ENCODE measurements around the gene CTDSP1. TPM values are rescaled to one million over a fixed set of nuclear protein-coding genes. Genes with fewer than 3 reads are reported as not detected.

The CTDSP1 gene, protein sequence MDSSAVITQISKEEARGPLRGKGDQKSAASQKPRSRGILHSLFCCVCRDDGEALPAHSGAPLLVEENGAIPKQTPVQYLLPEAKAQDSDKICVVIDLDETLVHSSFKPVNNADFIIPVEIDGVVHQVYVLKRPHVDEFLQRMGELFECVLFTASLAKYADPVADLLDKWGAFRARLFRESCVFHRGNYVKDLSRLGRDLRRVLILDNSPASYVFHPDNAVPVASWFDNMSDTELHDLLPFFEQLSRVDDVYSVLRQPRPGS
- total RNA-seq (10 to 100 TPM; 60.7 to 87.3 TPM), polyA plus RNA-seq (ENCODE audit: insufficient read depth, low read depth, low replicate concordance) (65.2 TPM)
- long read RNA-seq, donor 1, transcript CTDSP1-201 (7 exons, 2,638 nt) = major isoform, 12 of 35 reads
- long read RNA-seq, donor 1, partial matches to known transcripts = 23 of 35 reads
- long read RNA-seq, donor 1, other reads (novel, unspliced or antisense) = 0 of 35 reads
- long read RNA-seq, donor 2, partial matches to known transcripts = 28 of 41 reads
- long read RNA-seq, donor 2, other reads (novel, unspliced or antisense) = 9 of 41 reads

DNA sequence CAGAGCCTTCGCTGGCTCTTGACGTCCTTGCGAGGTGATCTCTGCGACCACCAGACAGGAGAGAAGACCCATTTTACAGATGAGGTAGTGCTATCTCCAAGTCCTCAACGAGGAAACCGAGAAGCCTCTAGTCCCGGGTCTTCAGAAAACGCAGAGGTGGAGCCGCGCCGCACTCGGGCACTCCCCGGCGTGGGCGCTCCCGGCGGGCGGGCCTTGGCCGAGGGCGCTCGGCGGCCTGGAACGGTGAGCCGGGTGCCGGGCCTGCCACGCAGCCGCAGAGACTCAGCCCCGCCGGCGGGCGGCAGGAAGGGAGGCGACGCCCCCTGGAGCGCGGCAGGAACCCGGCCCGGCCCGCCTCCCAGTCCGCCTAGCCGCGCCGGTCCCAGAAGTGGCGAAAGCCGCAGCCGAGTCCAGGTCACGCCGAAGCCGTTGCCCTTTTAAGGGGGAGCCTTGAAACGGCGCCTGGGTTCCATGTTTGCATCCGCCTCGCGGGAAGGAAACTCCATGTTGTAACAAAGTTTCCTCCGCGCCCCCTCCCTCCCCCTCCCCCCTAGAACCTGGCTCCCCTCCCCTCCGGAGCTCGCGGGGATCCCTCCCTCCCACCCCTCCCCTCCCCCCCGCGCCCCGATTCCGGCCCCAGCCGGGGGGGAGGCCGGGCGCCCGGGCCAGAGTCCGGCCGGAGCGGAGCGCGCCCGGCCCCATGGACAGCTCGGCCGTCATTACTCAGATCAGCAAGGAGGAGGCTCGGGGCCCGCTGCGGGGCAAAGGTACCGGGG lies at the start of gene CTDSP1:
Gene CTDSP1 (plus strand): TSS at position 478 of the 776 bp plus-strand sequence. CDS start 223 bp downstream, at position 701.
- H3K27ac ChIP-seq = peak within 1 kb of the TSS; percentile 98 to 99
- intact Hi-C loops (cut with DNase I; ENCODE audit: low total_unique reads) = loop anchor here (5.0 to 10.0 kb wide), 2 partner anchors 107 to 155 kb away; partner anchors contain the start of gene TMBIM1
- H3K9me3 ChIP-seq = no peaks in the 10 kb centered on the region
- H3K4me1 ChIP-seq = peaks cover 33% of the 10 kb centered on the region
- DNase-seq = peak; percentile 98
- no peak for TF ChIP-seq POLR2A (IDR thresholded peaks at IDR 0.05)
- TF ChIP-seq, protein P1, sequence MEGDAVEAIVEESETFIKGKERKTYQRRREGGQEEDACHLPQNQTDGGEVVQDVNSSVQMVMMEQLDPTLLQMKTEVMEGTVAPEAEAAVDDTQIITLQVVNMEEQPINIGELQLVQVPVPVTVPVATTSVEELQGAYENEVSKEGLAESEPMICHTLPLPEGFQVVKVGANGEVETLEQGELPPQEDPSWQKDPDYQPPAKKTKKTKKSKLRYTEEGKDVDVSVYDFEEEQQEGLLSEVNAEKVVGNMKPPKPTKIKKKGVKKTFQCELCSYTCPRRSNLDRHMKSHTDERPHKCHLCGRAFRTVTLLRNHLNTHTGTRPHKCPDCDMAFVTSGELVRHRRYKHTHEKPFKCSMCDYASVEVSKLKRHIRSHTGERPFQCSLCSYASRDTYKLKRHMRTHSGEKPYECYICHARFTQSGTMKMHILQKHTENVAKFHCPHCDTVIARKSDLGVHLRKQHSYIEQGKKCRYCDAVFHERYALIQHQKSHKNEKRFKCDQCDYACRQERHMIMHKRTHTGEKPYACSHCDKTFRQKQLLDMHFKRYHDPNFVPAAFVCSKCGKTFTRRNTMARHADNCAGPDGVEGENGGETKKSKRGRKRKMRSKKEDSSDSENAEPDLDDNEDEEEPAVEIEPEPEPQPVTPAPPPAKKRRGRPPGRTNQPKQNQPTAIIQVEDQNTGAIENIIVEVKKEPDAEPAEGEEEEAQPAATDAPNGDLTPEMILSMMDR (IDR thresholded peaks at IDR 0.05) = peak in 2 of 3 experiments; percentile 13 to 22
- H3K27me3 ChIP-seq = no peaks in the 10 kb centered on the region
- 0% methylated on average over 69 of the region's 78 CpGs; no CpG with 5 or more reads in 1 of the 2 donors for WGBS, 2 donors
- no peaks in the 10 kb centered on the region for H3K36me3 ChIP-seq (ENCODE audit: low read depth, missing control alignments)
- H3K4me3 ChIP-seq = peak within 1 kb of the TSS; percentile 97 to 99

DNA sequence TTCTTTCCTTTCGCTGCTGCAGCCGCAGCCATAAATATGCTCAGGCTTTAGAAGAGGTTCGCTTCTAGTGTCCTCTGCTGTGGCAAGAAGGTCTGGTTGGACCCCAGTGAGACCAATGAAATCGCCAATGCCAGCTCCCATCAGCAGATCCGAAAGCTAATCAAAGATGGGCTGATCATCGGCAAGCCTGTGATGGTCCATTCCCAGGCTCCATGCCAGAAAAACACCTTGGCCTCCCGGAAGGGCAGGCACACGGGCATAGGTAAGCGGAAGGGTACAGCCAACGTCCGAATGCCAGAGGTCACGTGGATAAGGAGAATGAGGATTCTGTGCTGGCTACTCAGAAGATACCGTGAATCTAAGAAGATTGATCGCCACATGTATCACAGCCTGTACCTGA lies 45.6 kb upstream of the CTDSP1 start:
- Histone ChIP-seq H3K4me3 (no peak overlapping the region), H3K27me3 (no peaks in the 10 kb centered on the region), H3K36me3 (ENCODE audit: low read depth, missing control alignments) (no peaks in the 10 kb centered on the region), H3K27ac (no peak overlapping the region), H3K4me1 (peaks cover 12% of the 10 kb centered on the region), H3K9me3 (no peaks in the 10 kb centered on the region)
- no peak for DNase-seq
- intact Hi-C loops (cut with DNase I; ENCODE audit: low total_unique reads) = no loop called here
- WGBS, 2 donors = 90 to 91% methylated on average over 14 of the region's 14 CpGs
- TF ChIP-seq POLR2A (IDR thresholded peaks at IDR 0.05) = no peak
- TF ChIP-seq, protein P1 (IDR thresholded peaks at IDR 0.05) = no peak

DNA sequence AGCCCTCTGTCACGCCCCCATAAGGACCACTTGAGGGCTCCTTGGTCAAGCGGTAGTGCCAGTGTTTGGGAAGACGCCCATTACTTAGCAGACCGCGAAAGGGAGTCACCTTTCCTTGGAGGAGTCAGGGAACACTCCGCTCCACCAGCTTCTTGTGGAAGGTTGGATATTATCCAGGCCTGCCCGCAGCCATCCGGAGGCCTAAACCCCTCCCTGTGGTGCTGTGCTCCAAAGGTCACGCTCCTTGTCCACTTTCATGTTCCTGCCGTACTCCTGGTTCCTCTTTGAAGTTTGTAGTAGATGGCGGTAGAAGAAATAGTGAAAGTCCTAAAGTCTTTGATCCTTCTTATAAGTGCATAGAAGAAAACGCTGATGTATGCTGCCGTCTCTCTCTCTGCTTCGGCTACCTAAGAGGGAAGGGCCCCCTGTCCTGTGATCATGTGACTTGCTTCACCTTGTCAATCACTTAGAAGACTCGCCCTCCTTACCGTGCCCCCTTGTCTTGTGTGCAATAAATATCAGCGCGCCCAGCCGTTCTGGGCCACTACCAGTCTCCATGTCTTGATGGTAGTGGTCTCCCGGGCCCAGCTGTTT lies 44.7 kb upstream of the CTDSP1 start:
- Histone ChIP-seq H3K27me3 (no peaks in the 10 kb centered on the region), H3K4me1 (peaks cover 12% of the 10 kb centered on the region), H3K36me3 (ENCODE audit: low read depth, missing control alignments) (no peaks in the 10 kb centered on the region), H3K27ac (peak overlapping the region; percentile 39 to 44), H3K4me3 (no peak overlapping the region), H3K9me3 (no peaks in the 10 kb centered on the region)
- intact Hi-C loops (cut with DNase I; ENCODE audit: low total_unique reads) = no loop called here
- 50 to 66% methylated on average over 17 to 20 of the region's 20 CpGs for WGBS, 2 donors
- TF ChIP-seq, protein P1 (IDR thresholded peaks at IDR 0.05) = no peak
- no peak for TF ChIP-seq POLR2A (IDR thresholded peaks at IDR 0.05)
- peak; percentile 70 for DNase-seq

DNA sequence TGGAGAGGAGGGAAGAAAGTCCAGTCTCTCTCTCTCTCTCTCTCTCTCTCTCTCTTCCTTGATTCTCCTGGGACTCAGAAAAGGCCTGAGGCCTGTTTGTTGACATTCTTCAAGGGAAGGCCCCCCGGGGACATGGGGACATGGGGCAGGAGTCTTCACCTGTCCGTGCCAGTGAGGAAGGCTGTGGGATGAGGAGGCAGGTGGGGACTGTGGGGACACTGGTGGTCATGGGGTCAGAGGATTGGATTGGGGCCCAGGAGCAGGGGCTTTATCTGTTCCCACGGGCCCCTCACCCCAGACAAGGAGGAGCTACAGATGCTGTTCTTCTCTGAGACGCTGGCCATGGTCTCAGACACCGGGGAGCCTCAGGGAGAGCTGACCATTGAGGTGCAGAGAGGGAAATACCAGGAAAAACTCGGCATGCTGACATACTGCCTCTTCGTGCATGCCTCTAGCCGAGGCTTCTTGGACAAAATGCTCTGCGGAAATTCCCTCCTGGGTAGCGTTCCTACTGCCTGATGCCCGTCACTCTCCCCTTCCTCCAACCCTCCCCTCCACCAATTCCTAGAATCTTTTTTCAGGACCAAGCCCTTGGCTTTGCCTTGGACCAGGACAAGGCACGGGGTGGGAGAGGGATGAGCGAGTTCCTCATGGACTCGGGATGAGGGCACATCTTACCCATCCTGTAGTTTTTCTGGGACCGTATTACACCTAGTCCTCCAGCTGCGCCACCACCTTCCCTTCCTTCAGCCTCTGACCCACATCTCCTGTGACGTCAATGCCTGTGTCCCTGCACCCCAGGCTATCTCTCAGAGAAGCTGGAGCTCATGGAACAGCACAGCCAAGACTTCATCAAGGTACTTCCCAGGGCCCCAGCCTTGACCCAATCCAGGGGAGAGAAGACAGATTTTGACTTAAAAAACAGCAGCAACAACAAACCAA lies 42.2 kb upstream of the CTDSP1 start:
- intact Hi-C loops (cut with DNase I; ENCODE audit: low total_unique reads) = no loop called here
- Histone ChIP-seq H3K27ac (no peak overlapping the region), H3K36me3 (ENCODE audit: low read depth, missing control alignments) (no peaks in the 10 kb centered on the region), H3K27me3 (no peaks in the 10 kb centered on the region), H3K4me3 (no peak overlapping the region), H3K9me3 (no peaks in the 10 kb centered on the region), H3K4me1 (peaks cover 12% of the 10 kb centered on the region)
- TF ChIP-seq, protein P1 (IDR thresholded peaks at IDR 0.05) = no peak
- TF ChIP-seq POLR2A (IDR thresholded peaks at IDR 0.05) = no peak
- 60 to 61% methylated on average over 17 of the region's 17 CpGs for whole genome bisulfite sequencing, 2 donors
- no peak for DNase-seq

Data from testis (tissue), 5 donors.